Coronary artery (tissue), 2 donors: ENCODE measurements around the gene CNRIP1.

Source experiments
- DNase-seq: peaks from one replicate; pipeline ENCODE4 v3.0.0-alpha.2; 2017; ENCODE audit warnings: low spot score
- H3K27ac ChIP-seq, 2 donors: fragments of 200-600 bp; sonication (generic); one replicate each; pipeline ENCODE4 v1.5.1; 2016 to 2019
- H3K4me3 ChIP-seq: fragments of 200-600 bp; sonication (generic); 2 replicates; pipeline ENCODE4 v1.5.1; 2016; ENCODE audit warnings: mild to moderate bottlenecking, moderate library complexity
- TF ChIP-seq, protein P1 (sequence below): fragments of 200-600 bp; sonication (generic); IDR thresholded peaks from one replicate; pipeline ENCODE4 v1.5.1; 2019; ENCODE audit warnings: antibody characterized with exemption

CNRIP1 gene

DNA sequence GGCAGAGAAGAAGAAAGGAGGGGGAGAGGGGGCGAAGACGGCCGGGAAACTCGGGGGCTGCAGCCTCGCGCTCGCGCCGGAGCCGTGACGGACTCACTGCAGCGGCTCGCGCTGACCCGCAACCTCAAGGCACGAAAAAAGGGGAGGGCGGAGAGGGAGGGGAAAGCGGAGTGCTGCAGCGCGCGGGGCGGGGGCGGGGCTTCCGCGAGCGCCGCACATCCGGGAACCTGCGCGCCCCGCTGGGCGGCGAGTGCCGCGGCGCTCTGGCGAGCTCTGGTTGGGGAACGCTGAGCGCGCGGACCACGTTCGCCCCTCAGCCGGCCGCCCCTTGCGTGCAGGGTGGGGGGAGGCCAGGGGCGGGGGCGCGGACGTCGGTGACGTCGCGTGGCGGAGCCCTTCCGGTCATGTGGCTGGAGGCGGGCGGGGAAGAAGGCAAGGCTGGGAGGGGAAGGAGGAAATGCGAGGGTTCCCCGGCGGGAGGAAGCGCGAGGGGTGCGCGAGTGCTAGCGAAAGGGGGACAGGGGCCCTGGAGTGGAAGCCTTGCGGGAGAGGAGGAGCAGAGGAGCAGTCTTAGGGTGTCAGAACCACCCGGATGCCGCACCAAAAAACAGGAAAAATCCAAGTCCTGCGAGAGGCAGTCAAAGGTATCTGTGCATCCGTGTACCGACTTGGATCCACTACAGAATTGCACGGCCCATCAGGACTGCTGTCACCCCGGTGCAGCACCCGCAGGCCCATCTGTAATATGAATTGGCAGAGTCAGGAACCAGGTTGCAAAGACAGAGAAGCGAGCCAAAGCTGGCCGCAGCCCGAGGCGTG is 67.1 kb downstream of the CNRIP1 start, which contains the start of gene PPP3R1:
Gene PPP3R1, minus strand, starts transcription at position 133 of the 819 bp plus-strand sequence. CDS start 405 bp downstream, outside the sequence.
- Histone ChIP-seq H3K27ac (peak within 1 kb of the TSS; percentile 96 to 99), H3K4me3 (peak within 1 kb of the TSS; percentile 78)
- DNase-seq, result peak; percentile 97
- TF ChIP-seq, protein P1, sequence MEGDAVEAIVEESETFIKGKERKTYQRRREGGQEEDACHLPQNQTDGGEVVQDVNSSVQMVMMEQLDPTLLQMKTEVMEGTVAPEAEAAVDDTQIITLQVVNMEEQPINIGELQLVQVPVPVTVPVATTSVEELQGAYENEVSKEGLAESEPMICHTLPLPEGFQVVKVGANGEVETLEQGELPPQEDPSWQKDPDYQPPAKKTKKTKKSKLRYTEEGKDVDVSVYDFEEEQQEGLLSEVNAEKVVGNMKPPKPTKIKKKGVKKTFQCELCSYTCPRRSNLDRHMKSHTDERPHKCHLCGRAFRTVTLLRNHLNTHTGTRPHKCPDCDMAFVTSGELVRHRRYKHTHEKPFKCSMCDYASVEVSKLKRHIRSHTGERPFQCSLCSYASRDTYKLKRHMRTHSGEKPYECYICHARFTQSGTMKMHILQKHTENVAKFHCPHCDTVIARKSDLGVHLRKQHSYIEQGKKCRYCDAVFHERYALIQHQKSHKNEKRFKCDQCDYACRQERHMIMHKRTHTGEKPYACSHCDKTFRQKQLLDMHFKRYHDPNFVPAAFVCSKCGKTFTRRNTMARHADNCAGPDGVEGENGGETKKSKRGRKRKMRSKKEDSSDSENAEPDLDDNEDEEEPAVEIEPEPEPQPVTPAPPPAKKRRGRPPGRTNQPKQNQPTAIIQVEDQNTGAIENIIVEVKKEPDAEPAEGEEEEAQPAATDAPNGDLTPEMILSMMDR, result no peak

- peak; percentile 74 for DNase-seq
- Histone ChIP-seq H3K27ac (peak overlapping the region; percentile 96 to 99), H3K4me3 (peak overlapping the region; percentile 78)
- TF ChIP-seq, protein P1, result no peak
Measured at GRCh38 chr2:68251855-68252399, 67.8 kb downstream of the CNRIP1 start.

- Histone ChIP-seq H3K27ac (peak overlapping the region; percentile 96 to 99), H3K4me3 (peak overlapping the region; percentile 78)
- peak; percentile 78 for DNase-seq
- TF ChIP-seq, protein P1, result peak; percentile 55
Measured at GRCh38 chr2:68251187-68251854, 68.4 kb downstream of the CNRIP1 start.

- H3K27ac ChIP-seq, result peak overlapping the region; percentile 96 to 99
- peak overlapping the region; percentile 78 for H3K4me3 ChIP-seq
- TF ChIP-seq, protein P1, result no peak
- DNase-seq, result no peak
Measured at GRCh38 chr2:68250652-68251186, 69.0 kb downstream of the CNRIP1 start.

DNA sequence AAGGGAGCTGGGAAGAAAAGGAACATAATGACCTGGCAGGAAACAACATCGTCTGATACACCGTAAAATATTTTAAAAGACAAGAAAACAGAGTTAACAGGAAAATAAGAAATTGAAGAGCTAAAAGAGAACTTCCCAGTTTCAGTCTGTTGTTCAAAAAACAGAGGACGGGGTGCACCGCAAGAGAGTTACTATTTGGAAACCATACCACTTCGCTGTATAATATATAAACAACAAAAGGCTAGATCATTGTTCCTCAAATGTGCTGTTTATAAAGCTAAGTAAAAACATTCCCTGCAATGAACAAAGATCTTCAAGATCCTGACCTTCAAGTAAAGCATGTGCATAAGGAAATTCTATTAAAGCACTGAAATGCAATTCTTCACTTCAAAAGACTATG is 69.6 kb downstream of the CNRIP1 start:
- DNase-seq, result no peak
- Histone ChIP-seq H3K4me3 (peak overlapping the region; percentile 78), H3K27ac (peak overlapping the region; percentile 96 to 99)
- TF ChIP-seq, protein P1, result no peak

DNA sequence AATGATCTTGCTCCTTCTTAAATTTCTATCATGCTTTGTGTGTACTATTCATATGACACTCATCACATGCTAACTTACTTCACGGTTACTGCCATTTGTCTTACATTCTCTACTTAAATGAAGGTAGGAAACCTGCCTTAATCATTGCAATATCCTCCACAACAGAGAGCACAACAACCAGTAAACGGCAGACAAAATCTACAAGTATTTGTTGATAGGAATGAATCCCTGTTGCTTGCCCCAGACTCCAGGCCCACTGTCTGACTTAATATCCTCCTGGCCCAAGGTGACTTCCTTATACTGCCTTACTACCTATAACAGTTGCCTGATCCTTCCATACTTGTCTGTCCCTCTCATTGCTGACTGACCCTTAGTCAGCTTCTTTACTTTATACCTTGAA is 70.9 kb downstream of the CNRIP1 start:
- Histone ChIP-seq H3K4me3 (no peak overlapping the region), H3K27ac (no peak overlapping the region)
- TF ChIP-seq, protein P1, result no peak
- DNase-seq, result no peak
